HG03108 (cell line): Measurements from ENCODE around the gene EGFR.

ENCODE experiments used
- ATAC-seq: cut with Tn5 transposase; IDR thresholded peaks from one replicate; pipeline ENCODE4 v1.9.1; 2021; ENCODE audit warnings: moderate library complexity; ENCODE audit not compliant: unreplicated experiment

EGFR gene

DNA sequence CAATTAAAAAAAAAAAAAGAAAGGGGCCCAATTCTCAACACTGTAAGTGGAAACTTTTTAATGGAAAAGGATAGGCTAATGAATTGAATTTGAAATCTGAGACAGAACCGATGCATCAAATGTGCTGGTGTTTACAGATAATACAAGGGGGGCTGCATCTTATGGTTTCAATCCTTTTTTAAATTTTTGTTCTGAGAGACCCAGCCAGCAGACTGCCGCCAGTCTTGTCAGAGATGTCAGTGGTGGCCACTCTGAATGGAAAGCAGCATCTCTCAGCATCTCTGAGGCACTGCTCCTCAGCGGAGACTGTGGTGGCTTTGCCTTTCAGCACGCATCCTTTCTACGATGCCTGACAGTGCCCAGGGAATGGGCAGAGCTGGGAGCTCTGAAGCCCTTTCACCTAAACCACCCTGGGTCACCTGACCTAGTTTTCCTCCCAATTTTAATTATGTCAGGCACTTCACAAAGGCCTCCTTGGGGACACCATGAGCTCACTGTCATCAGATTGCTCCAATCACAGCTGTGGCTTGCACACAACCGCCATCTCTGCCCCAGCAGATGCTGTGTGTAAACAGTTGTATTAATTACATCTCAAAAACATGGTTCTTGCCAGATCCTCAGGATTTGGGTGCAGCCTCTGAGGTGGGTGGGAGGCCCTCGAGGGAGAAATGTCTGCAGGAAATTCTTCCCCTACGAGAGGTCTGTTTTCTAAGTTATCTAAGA lies 81.2 kb downstream of the EGFR start:
- ATAC-seq = no peak

DNA sequence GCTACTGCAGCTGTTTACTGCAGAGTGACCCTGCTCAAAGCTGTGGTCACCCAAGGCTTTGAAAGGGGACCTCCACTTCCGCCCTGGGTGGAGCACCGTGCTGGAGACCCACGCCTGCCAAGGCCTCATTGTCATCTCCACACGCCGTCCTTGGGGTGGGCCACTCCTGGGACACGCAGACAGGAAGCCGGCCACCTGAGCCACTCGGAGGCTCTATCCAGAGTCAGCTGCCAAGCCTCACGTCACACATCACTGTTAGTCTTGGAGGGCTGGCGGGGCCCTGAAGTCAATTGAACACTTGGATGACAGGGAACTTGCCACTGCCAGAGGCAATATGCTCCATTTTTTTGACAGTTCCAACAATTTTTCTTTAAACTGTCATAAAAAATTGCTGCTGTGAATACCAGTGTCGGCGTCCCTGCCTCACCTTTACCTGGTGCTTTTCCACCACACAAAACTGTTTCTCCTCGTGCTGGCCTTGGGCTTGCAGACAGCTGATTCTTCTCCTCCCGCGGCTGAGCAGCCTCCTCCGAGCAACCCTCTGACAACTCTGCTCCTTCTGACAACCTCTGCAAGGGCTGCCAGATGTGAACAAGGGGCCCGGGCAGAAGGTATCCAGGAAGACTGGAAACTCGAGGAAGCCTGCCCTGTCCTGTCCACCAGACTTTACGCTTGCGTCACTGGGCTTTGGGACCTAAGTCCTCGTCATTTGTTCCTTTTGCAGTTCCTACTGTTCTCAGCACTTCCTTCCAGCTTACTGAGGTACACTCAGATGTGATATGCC lies 81.9 kb downstream of the EGFR start:
- ATAC-seq = no peak

DNA sequence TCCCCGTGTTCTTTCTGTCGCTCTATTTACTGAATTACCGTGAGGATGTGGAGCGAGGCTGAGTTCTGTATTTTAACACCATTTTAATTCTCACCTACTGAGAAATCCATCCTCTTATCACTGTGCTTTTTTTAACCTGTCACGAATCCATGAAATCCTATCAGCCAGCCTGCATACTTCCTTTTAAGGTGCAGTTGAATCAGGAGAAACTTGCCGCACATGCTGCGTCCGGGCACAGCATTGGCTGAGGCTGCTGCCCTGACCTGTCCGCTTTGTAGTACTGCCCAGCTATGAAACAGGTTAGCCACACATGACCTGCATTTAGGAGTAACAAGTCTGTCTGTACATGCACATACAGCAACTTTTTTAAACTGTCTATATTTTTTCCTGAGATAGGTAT lies 82.5 kb downstream of the EGFR start:
- no peak for ATAC-seq

DNA sequence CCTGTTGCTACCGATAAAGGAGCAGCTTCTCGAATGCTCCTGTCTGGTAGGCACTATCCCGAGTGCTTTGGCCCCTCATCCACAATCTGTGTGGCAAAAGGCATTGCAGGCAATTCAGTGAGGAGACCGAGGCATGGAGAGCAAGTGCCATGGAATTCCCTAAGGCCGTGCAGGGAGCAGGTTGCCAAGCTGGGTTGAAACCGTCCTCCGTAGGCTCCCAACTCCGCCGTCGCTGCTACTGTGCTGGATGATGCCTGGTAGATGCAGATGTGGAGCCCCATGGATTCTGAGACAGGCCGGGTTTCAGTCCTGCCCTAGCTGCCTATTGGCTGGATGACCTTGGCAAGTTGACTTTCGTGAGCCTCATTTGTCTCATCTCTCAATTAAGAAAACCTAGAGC lies 85.3 kb downstream of the EGFR start:
- ATAC-seq = no peak

DNA sequence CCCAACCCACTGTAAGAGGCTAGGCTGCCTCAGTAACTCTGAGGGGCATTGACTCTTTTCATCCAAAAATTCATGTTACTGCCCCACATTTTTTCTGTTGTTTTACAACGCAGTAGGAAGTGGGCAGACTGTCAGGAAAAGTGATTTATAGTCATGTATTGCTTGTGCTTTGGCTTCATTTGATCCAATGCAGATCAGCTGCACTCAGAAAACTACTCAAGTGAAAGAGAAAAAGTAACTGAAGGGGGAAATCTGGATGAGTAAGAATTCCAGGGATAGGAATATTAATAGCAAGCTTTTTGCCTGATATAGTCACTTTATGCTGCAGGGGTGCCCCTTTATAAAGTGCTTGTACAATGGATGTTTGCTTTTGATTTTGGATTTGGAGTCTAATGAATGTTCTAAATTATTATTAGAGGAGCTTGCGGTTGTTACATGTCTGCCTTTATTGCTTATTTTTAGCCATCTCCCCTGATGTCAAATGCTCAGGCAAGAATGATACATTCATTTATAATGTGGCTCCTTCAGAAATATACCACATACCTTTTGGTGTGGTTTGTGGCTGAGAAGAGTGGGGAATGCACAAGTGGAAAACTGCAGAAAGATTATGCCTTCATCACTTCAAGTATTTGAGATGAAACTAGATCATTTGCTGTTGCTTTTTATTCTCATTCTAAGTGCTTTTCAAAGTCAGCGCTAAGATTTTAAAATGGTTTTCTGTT lies 86.1 kb downstream of the EGFR start:
- ATAC-seq = no peak

DNA sequence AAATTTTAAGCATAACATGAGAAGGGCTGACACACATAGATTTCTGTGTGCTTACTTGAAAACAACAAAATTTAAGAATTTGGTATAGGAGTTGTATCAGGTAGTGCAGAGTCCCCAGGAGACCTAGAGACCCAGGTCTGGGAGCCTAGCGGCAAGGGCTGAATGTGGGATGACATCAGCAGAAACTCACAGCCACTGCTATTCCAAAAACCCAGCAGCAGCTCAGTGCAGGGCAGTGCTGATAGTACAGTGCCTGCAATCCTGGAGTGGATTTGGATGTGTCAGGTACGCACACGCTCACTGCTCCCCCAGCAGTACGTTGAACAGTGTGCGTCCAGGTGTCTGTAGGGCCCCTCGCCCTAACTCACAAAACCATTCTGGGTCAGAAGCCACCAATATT lies 87.1 kb downstream of the EGFR start:
- ATAC-seq = no peak

DNA sequence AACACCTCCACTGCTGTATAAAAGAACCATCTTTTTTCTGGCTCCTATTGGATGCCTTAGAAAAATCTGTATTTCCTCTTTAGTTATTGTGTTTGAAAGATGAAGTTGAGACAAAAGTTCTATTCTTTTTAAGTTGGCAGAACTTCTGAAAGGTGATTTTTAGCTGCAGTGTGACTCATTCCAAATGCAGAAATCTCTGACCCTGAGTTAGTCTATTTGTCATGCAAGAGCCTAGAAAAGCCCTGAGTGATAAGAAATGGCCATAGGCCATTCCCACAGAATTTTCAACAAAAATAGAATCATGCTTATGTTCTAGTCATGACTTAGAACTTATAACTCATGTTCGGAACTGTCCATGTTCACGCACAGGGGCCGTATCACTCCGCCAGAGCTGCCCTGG lies 89.1 kb downstream of the EGFR start:
- ATAC-seq = no peak

DNA sequence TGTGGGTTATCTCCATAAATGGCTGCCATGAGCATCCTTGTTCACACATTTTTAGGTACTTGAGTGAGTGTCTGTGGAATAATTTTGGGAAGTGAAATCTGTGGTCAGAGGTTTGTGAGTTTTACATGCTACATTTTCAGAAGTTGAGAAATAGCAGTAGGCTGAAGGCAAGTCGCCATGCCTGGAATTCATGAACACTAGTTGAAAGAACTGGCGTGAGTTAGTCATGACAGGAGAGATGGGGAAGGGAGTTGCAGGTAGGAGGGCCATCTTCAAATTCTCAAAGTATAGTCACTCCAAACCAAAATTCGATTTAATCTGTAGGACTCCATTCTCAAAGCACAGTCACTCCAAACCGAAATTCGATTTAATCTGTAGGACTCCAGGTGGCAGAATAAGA lies 89.6 kb downstream of the EGFR start:
- ATAC-seq = no peak

DNA sequence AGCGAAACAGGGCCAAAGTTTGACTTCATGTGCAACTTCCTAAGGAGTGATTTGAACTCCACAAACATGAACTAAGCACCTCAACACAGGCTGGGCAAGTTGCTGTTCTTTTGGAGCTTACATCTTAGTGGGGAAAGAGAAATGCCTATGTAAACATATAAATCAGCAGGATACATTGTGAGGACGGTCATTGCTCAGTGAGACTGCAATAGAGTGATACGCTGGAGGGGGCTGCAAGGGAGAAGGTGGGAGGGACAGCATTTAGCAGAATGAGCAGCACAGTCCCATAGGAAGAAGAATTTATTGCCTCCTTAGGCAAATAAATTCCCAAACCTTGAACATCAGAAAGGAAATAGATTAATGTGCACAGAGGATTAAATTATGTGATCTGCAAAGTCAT lies 90.0 kb downstream of the EGFR start:
- ATAC-seq = no peak

DNA sequence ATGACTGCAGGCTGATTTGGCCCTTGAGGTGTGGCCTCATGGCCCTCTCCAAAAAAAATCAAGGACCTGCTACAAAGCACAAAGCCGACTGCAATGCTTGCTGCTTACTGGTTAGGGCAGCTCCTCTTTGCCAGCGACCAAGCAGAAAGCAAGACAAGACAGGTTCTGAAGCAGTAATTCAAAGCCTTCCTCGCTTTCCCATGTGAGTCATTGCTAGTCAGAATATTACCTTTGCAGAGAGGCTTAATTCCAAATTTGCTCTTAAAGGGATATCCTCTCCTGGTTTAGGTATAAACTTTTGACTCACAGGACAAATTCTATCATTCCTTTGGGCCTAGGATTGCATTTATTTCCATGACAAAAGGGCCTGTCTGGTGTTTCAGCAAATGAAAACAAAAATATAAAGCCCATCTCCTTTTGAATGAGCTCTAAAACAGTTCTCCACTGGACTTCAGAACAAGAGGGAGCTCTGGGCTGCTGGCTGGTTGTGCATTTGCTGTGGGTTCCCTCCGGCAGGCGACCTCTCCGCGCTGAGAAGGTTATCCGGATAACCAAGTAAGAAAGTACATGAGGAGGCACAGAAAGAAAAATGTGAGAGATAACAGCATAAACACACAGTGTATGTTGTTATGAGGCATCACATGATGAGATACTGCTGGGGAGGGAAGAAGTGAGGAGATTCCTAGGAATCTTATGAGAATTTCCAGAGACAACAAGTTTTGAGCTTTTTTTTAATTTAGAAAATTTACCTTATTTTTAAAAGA lies 90.8 kb downstream of the EGFR start:
- ATAC-seq = no peak

DNA sequence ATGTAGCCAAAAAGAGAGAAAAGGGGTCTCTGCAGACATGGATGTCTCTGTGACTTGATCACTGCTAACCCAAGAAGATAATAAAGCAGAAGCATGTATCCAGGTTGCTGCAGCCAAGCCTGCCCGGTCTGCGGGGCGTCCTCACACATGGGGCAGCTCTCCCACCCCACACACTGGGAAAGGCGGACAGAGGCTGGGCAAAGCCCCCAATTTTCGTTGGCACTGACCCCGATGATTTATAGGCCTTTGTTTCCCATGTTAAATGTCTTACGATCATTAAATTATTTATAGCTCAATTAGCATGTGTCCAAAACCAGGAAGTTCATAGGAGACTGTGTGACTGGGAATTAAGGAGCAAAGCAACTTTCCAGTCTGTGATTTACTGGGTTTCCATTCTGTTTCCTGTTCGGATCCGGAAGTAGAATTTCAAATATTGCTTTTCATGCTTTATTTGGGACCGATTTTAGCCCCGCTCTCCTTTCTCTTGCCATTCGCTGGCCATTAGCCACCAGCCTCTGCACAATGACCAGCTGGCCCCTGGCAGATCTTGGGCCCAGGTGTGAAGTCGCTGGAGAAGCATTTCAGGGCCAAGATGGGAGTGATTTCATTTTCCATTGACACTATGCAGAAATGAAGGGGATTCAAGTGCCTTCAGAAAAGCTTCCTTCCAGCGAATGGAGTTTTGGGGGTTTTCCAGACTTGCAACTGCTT lies 91.6 kb downstream of the EGFR start:
- ATAC-seq = no peak

DNA sequence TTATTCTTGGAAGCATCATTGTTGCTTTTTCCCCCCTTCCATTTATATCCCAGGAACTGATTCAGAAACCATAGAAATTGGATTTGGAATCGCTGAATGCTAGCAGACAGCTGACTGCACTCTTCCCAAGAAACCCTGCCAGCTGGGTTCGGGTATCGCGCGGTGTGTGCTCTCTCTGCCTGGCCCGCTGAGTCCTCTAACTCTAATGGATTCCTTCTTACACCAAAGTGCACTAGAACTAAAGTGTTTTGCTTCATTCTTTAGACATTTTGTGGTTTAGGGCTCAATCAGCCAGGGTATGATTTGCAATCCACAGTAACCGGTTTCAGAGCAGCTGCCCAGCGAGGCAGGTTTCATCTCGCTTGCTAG lies 92.2 kb downstream of the EGFR start:
- ATAC-seq = no peak

DNA sequence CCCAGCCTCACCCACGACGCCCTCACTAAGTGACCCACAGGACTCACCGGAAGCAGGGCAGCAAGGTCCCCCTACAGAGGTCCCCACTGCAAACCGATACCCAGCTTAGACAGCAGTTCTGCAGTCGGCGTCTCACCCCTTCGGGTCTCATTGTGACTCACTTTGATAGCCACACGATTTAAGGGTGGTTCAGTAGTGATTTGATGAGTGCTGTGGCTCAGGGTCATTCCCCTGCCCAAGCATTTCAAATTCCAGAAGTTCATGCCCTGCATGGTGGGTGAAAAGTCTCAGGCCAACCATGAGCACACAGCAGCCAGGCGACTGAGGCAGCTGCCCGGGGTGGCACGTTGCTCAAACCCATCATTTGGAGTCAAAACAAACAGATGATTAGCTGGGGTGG lies 93.2 kb downstream of the EGFR start:
- no peak for ATAC-seq

DNA sequence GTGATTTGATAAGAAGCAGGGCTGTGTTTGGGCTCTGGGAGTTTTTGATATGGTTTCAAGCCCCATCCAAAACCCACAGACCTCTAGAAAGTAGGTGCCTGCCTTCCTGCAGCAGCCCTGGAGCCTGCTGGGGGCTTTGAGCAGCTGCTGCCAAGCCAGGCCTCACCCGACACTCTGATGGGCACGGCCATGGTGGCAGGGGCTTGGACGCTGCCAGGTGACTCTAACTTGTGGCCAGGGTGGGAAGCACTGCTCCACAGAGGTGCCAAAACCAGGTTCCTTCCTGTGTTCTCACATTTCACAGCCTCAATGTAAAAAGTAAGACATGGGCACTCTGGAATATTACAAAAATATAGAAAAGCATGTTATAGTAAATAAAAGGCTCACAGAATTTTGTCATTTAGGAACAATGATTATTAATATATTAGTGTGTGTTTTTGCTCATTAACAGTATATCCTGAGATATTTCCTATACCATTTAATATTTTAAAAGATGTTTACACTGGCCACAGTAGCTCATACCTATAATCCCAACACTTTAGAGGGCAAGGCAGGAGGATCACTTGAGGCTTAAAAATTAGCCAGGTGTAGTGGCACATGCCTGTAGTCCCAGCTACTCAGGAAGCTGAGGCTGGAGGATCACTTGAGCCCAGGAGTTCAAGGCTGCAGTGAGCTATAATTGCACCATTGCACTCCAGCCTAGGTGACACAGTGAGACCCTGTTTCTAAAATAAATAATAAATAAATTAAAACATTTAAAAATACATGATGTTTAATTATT lies 95.1 kb downstream of the EGFR start:
- ATAC-seq = no peak

DNA sequence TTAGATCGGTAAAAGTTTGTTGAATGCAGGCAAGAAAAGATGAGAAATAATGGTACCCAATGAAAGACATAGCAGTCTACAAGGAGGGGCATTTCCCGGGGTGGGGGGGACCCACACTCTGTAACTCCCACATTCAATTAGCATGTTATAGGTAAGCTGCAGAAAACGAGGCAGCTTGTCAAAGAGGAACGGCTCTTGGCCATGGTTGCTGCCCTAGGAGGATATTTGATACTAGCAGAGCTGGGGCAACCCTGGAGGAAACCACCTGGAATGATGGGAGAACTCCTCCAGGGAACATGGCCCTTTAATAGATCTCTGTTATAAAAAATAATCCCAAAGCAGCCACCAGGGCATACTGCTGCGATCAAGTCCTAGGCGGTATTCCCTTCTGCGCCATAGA lies 98.5 kb downstream of the EGFR start:
- ATAC-seq = no peak

DNA sequence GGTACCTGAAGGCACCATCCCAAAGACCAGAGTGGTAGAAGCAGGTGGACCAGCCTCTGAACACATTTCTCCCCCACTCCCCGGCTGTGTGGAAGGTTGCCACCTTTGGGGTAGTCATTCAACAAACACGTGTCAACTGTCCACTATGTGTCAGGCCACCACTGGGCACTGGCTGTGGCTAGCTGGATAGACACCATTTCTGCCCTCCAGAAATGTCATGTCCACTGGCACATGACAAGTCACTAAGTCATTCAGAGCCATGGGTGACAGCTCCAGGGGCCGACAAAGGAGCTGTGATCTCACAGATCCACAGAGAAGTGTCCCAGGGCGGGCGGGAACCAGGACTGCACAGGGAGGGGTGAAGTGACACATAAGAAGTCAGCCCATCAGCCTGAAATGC lies 99.6 kb downstream of the EGFR start:
- no peak for ATAC-seq

DNA sequence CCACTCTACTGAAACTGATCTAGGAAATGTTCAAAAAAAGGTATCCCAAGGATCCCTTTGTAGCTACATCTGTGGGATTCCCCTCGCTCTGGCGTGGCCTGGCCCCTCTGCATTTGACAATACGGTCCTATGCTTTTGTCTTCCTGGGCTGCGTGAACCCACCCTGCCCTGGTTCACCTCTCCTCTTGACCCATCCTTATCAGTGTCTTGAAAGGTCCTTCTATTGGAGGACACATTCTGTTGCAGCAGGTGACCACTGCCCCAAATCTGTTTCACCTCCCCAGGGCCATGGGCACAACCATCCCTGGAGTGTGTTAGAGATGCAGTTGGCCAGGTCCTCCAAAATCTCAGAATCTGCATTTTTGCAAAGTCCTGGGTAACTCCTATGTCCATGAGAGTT lies 100.8 kb downstream of the EGFR start:
- no peak for ATAC-seq

DNA sequence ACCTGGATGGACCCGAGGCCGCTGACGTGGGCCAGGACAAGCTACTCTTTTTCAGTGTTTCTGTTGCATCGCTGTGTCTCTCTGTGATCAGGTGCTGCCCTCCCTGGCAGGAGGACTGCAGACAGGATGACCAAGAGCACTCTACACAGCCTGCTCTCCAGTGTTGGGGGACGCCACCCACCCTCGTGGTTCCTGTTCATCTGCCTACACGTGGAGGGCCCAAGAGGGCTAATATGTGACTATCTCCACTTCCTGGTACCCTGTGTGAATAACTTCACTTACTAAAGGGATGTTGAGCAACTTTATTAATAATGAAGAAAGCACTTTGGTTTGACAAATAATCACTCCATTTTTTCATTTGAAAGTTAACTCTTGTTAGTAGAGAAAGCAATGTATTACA lies 101.3 kb downstream of the EGFR start:
- ATAC-seq = no peak

DNA sequence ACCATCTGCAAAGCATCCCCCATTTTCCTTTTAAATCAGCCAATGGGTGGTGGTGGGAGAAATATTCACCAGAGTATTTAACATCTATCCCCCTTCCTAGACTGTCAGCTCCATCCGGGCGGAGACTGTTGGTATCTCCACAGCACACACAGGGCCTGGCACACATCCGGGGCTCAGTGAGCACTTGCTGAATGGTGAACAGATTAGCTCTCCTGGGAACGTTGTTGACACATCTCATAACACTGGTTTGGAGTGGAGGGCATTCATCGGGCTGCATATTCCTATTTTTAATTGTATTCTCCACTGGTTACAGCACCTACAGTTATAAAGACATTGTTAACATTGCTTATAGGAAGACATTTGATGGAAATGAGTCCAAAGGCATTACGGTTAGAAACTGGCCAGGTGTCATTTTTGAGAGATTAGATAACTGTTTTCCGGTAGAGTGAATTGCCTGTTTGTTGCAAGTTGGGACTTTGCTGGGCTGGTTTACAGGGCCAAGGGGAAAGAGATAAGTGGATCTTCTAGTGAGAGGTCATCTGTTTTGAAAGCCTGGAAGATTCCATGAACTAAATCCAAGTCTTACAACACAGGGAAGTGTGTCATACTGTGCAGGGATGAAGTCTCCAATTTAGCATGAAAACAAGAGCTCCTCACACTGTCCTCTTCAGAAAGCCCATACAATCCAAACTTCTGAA lies 101.8 kb downstream of the EGFR start:
- no peak for ATAC-seq
